ENCODE data around the gene HSPA1L.

HSPA1L gene

GRCh38 chr6:31778999-31779885 lies 35.8 kb downstream of the HSPA1L start:
- no peak overlapping the region for H3K4me3 Mint-ChIP-seq
- no peaks in the 10 kb centered on the region for H3K27me3 Mint-ChIP-seq (ENCODE audit: low read depth, poor library complexity)
- peaks cover 15% of the 10 kb centered on the region for H3K36me3 Mint-ChIP-seq (ENCODE audit: low read depth)
- peaks cover 27% of the 10 kb centered on the region for H3K4me1 Mint-ChIP-seq
- H3K9me3 Mint-ChIP-seq = no peaks in the 10 kb centered on the region
- DNase-seq = no peak
- no peak overlapping the region for H3K27ac Mint-ChIP-seq
- TF ChIP-seq CTCF (IDR thresholded peaks at IDR 0.05) = no peak

GRCh38 chr6:31778193-31778592 lies 36.9 kb downstream of the HSPA1L start:
- TF ChIP-seq CTCF (IDR thresholded peaks at IDR 0.05) = no peak
- no peak overlapping the region for H3K27ac Mint-ChIP-seq
- peaks cover 27% of the 10 kb centered on the region for H3K4me1 Mint-ChIP-seq
- H3K36me3 Mint-ChIP-seq (ENCODE audit: low read depth) = peaks cover 11% of the 10 kb centered on the region
- DNase-seq = no peak
- no peak overlapping the region for H3K4me3 Mint-ChIP-seq
- H3K9me3 Mint-ChIP-seq = no peaks in the 10 kb centered on the region
- no peaks in the 10 kb centered on the region for H3K27me3 Mint-ChIP-seq (ENCODE audit: low read depth, poor library complexity)

DNA sequence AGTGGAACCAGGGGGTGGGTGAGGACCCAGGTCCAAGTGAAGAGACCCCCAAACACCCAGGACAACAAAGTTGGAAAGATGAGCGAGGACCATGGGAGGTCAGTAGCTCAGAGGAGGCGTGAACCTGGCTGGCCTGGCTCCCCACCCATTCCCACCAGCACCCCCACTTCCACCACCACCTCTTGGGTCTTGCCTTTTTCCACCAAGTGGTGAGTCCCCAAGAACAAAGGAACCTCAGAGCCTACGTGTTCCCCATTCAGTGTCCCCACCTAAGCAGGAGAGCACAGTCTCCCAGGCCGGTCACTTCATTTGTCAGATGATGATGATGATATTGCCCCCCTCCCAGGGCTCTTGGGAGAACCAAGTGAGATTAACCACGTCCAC lies 37.4 kb downstream of the HSPA1L start:
- Mint-ChIP-seq H3K4me1 (peaks cover 27% of the 10 kb centered on the region), H3K9me3 (no peaks in the 10 kb centered on the region), H3K4me3 (no peak overlapping the region), H3K36me3 (ENCODE audit: low read depth) (peaks cover 6% of the 10 kb centered on the region), H3K27me3 (ENCODE audit: low read depth, poor library complexity) (no peaks in the 10 kb centered on the region), H3K27ac (no peak overlapping the region)
- DNase-seq = no peak
- no peak for TF ChIP-seq CTCF (IDR thresholded peaks at IDR 0.05)

DNA sequence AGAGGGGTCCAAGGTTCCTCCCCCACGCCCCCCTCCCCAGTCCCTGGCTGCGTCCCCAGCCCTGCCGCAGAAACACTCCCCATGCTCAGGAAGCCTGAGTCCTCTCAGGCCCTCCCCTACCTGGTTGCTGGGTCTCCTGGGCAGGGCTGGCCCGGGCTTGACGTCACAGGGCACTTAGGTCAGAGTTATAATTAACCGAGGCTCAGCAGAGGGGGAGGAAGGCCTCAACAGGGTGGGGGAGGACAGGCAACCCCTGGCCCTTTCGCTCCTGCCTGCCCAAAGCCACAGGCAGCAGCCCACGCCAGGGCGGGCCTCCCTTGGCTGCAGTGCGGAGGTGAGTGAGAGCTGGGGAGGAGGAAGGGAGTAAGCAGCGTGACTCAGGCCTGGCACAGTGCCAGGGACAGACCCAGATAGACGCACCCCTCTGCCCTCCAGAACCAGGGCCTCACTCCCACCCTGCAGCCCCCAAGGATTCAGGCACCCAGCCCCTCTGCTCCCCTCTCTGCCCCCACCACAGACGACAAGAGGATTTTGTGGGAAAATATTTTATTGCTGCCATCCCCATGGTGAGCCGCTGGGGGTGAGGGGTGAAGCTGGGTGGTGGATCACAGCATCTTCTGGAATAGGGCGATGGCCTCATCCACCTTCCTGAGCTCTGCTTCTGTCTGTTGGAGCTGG lies 38.0 kb downstream of the HSPA1L start, which contains the start of gene VWA7:
VWA7 (minus strand) TSS at position 340 of the 678 bp plus-strand sequence. CDS start 549 bp downstream, outside the sequence.
- peaks cover 5% of the 10 kb centered on the region for H3K36me3 Mint-ChIP-seq (ENCODE audit: low read depth)
- no peak within 1 kb of the TSS for H3K4me3 Mint-ChIP-seq
- DNase-seq = peak; percentile 60
- H3K4me1 Mint-ChIP-seq = peaks cover 27% of the 10 kb centered on the region
- no peaks in the 10 kb centered on the region for H3K27me3 Mint-ChIP-seq (ENCODE audit: low read depth, poor library complexity)
- no peak within 1 kb of the TSS for H3K27ac Mint-ChIP-seq
- TF ChIP-seq CTCF (IDR thresholded peaks at IDR 0.05) = no peak
- H3K9me3 Mint-ChIP-seq = no peaks in the 10 kb centered on the region

DNA sequence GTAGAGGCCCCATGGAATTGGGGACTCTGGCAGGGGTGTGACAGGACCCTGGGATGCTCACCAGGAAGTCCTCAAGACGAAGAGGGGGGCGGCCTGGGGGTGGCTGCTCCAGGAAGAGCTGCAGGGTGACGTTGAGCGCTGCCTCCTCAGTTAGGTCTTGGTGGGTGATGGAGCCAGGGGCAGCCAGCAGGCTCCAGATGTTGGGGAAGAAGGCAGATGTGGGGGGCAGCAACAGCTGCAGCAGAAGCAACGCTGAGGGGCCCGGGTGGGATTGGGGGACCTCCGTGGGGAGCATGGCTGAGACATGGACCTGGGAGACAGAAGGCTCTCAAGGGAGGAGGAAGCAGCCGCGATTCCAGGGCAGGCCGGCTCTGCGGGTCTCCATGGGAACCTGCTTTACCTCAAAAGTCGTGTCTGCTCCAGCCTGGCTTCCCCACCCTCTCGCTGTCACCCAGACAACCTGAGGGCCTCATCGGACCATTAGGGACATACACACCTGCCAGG lies 38.5 kb downstream of the HSPA1L start:
- Mint-ChIP-seq H3K27me3 (ENCODE audit: low read depth, poor library complexity) (no peaks in the 10 kb centered on the region), H3K27ac (no peak overlapping the region), H3K4me1 (peaks cover 27% of the 10 kb centered on the region), H3K36me3 (ENCODE audit: low read depth) (peaks cover 5% of the 10 kb centered on the region), H3K4me3 (no peak overlapping the region), H3K9me3 (no peaks in the 10 kb centered on the region)
- peak; percentile 33 for DNase-seq
- no peak for TF ChIP-seq CTCF (IDR thresholded peaks at IDR 0.05)

All from nephron progenitor cell (in vitro differentiated cells).